GM11168 (cell line): Measurements from ENCODE around the gene RASGRF2.

Experiments used
- in situ Hi-C: fragments of 300-500 bp; cut with MboI; formaldehyde crosslinking; loops from one replicate; pipeline ENCODE4 v1.12.0; 2022; ENCODE audit warnings: low sequenced_read_pairs; ENCODE audit not compliant: unreplicated experiment

The RASGRF2 gene

GRCh38 chr5:81214848-81215247 lies 254.7 kb downstream of the RASGRF2 start:
- in situ Hi-C loops, result no loop called here

GRCh38 chr5:81216152-81216551 lies 256.0 kb downstream of the RASGRF2 start:
- in situ Hi-C loops, result no loop called here

- in situ Hi-C loops, result no loop called here
These were observed 259.2 kb downstream of the RASGRF2 start for GRCh38 chr5:81219389-81219788.

GRCh38 chr5:81222285-81222684 lies 262.1 kb downstream of the RASGRF2 start:
- in situ Hi-C loops, result no loop called here

GRCh38 chr5:81225463-81225862 lies 265.3 kb downstream of the RASGRF2 start:
- in situ Hi-C loops, result no loop called here

- in situ Hi-C loops, result no loop called here
These were observed 266.1 kb downstream of the RASGRF2 start for GRCh38 chr5:81226286-81226685.

- in situ Hi-C loops, result no loop called here
These were observed 266.8 kb downstream of the RASGRF2 start for GRCh38 chr5:81226949-81227348.

- in situ Hi-C loops, result no loop called here
These were observed 267.9 kb downstream of the RASGRF2 start for GRCh38 chr5:81228084-81228483.

- in situ Hi-C loops, result no loop called here
These were observed 270.3 kb downstream of the RASGRF2 start for GRCh38 chr5:81230416-81230815.

- in situ Hi-C loops, result no loop called here
These were observed 272.4 kb downstream of the RASGRF2 start for GRCh38 chr5:81232464-81233079.

- in situ Hi-C loops, result no loop called here
These were observed 273.0 kb downstream of the RASGRF2 start, which contains the start of gene CKMT2 for GRCh38 chr5:81233080-81233634. TSS of gene CKMT2 (plus strand) at chr5:81233322. CDS start at chr5:81251133, 17,811 bp downstream.

- in situ Hi-C loops, result no loop called here
These were observed 274.1 kb downstream of the RASGRF2 start for GRCh38 chr5:81234299-81234698.

GRCh38 chr5:81234801-81235200 lies 274.6 kb downstream of the RASGRF2 start:
- in situ Hi-C loops, result no loop called here

GRCh38 chr5:81235287-81236072 lies 275.3 kb downstream of the RASGRF2 start:
- in situ Hi-C loops, result no loop called here

GRCh38 chr5:81238460-81238859 lies 278.3 kb downstream of the RASGRF2 start:
- in situ Hi-C loops, result no loop called here

- in situ Hi-C loops, result no loop called here
These were observed 279.4 kb downstream of the RASGRF2 start for GRCh38 chr5:81239613-81240012.

GRCh38 chr5:81241001-81241400 lies 280.8 kb downstream of the RASGRF2 start:
- in situ Hi-C loops, result no loop called here

GRCh38 chr5:81241961-81242648 lies 281.9 kb downstream of the RASGRF2 start:
- in situ Hi-C loops, result no loop called here

GRCh38 chr5:81242906-81243436 lies 282.8 kb downstream of the RASGRF2 start:
- in situ Hi-C loops, result no loop called here

GRCh38 chr5:81244451-81244850 lies 284.3 kb downstream of the RASGRF2 start:
- in situ Hi-C loops, result no loop called here

GRCh38 chr5:81245871-81246235 lies 285.7 kb downstream of the RASGRF2 start:
- in situ Hi-C loops, result no loop called here
